Breast epithelium (tissue), 4 donors: ENCODE results near the gene CDK6. TPM values are rescaled to one million over a fixed set of nuclear protein-coding genes. Genes with fewer than 3 reads are reported as not detected.

Experiments used
- DNase-seq, 2 donors: peaks; one replicate each; pipeline ENCODE4 v3.0.0-alpha.2; 2019; ENCODE audit warnings: low spot score in 2 of 2
- H3K27ac ChIP-seq, 2 donors: fragments of 200-600 bp; sonication (generic) in 1 of 2; one replicate each; pipeline ENCODE4 v1.5.1; 2016 to 2019; ENCODE audit warnings: mild to moderate bottlenecking in 1 of 2
- H3K27me3 ChIP-seq, 2 donors: fragments of 200-600 bp; sonication (generic) in 1 of 2; one replicate each; pipeline versions ENCODE4 v1.5.1 to v1.6.0; 2017 to 2019; ENCODE audit warnings: control low read depth in 1 of 2, mild to moderate bottlenecking in 1 of 2
- H3K36me3 ChIP-seq: fragments of 200-600 bp; one replicate; pipeline ENCODE4 v1.5.1; 2019
- H3K4me1 ChIP-seq, 2 donors: fragments of 200-600 bp; sonication (generic); one replicate each; pipeline ENCODE4 v1.5.1; 2016 to 2019; ENCODE audit warnings: control low read depth in 1 of 2
- H3K4me3 ChIP-seq, 3 donors: fragments of 200-600 bp; sonication (generic); 1 replicate in 2 of 3; 2 replicates in 1 of 3; pipeline ENCODE4 v1.5.1; 2016 to 2019; ENCODE audit warnings: mild to moderate bottlenecking in 3 of 3, moderate library complexity in 2 of 3
- H3K9me3 ChIP-seq, 2 donors: fragments of 200-600 bp; sonication (generic) in 1 of 2; one replicate each; pipeline ENCODE4 v1.5.1; 2016 to 2019; ENCODE audit warnings: control low read depth in 1 of 2
- POLR2A ChIP-seq: fragments of 450-650 bp; IDR thresholded peaks from one replicate; pipeline ENCODE4 v1.6.1; 2016; ENCODE audit warnings: antibody characterized with exemption, mild to moderate bottlenecking, moderate library complexity
- POLR2AphosphoS5 ChIP-seq, 3 donors: sonication (generic); formaldehyde crosslinking; IDR thresholded peaks; one replicate each; pipeline ENCODE4 v1.6.1; 2017; ENCODE audit warnings: antibody characterized with exemption in 3 of 3
- intact Hi-C: fragments of 100-400 bp; cut with DNase I; formaldehyde crosslinking; loops from one replicate; pipeline ENCODE4 v1.15.1; 2023; ENCODE audit warnings: low total_unique reads
- total RNA-seq, 3 donors: library from RNA; depleted of rRNA; stranded (reverse); fragments of >200 nt; gene quantifications; one replicate each; pipeline ENCODE4 v1.1.0, GENCODE V29; 2016
- TF ChIP-seq, protein P1 (sequence below), 3 donors: fragments of 450-650 bp; IDR thresholded peaks; one replicate each; pipeline ENCODE4 v1.5.1; 2016 to 2017; ENCODE audit warnings: antibody characterized with exemption in 3 of 3, mild to moderate bottlenecking in 3 of 3, moderate library complexity in 3 of 3

CDK6 gene
- total RNA-seq, 3 donors from 2014 or later: 12.8 to 26.2 (median 23.6) TPM

DNA sequence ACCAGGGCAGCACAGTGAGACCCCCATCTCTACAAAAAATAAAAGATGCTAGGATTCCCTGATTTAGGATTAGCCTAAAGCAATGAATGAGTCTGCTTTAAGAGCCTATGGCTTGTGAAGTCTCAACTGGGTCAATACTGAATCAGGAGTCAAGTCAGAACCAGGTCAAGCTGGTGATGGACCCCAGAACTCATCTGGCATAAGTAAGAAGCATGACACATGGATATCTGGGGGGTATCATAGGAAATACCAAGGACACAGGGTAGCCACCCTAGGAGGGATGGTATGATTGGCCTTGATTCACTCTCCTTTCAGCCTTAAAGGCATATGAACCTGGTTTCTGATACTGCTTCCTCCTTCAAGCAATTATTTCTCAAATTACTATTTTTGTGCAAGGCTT is 167.8 kb downstream of the CDK6 start:
- no peaks in the 10 kb centered on the region for H3K27me3 ChIP-seq
- H3K4me3 ChIP-seq: no peak overlapping the region
- intact Hi-C loops: no loop called here
- H3K36me3 ChIP-seq: no peaks in the 10 kb centered on the region
- TF ChIP-seq, protein P1, sequence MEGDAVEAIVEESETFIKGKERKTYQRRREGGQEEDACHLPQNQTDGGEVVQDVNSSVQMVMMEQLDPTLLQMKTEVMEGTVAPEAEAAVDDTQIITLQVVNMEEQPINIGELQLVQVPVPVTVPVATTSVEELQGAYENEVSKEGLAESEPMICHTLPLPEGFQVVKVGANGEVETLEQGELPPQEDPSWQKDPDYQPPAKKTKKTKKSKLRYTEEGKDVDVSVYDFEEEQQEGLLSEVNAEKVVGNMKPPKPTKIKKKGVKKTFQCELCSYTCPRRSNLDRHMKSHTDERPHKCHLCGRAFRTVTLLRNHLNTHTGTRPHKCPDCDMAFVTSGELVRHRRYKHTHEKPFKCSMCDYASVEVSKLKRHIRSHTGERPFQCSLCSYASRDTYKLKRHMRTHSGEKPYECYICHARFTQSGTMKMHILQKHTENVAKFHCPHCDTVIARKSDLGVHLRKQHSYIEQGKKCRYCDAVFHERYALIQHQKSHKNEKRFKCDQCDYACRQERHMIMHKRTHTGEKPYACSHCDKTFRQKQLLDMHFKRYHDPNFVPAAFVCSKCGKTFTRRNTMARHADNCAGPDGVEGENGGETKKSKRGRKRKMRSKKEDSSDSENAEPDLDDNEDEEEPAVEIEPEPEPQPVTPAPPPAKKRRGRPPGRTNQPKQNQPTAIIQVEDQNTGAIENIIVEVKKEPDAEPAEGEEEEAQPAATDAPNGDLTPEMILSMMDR (IDR thresholded peaks at IDR 0.05): no peak
- no peak for TF ChIP-seq POLR2AphosphoS5 (IDR thresholded peaks at IDR 0.05)
- no peak for TF ChIP-seq POLR2A
- H3K4me1 ChIP-seq: no peaks in the 10 kb centered on the region
- no peaks in the 10 kb centered on the region for H3K9me3 ChIP-seq
- no peak overlapping the region for H3K27ac ChIP-seq
- DNase-seq: no peak

DNA sequence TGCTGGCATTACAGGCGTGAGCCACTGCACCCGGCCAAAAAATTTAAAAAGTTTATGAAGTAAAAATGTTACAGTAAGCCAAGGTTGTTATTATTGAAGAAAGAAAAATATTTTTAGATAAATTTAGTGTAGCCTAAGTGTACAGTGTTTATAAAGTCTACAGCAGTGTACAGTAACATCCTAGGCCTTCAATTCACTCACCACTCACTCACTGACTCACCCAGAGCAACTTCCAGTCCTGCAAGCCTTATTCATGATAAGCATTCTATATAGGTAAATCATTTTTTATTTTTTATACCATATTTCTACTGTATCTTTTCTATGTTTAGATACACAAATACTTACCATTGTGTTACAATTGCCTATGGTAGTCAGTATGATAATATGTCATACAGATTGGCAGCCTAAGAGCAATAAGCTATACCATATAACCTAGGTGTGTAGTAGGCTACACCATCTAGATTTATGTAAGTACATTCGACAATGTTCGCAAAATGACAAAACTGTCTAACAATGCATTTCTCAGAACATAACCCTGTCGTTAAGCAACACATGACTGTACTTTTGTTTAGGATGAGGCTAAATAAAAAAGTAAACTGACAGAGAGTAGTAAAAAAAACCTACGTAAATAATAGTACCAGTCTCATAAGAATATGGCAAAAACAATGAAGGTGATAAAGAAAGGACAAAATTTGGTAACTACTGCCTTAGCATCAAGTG is 168.4 kb downstream of the CDK6 start:
- Histone ChIP-seq H3K27me3 (no peaks in the 10 kb centered on the region), H3K27ac (no peak overlapping the region), H3K4me3 (no peak overlapping the region), H3K4me1 (no peaks in the 10 kb centered on the region), H3K36me3 (no peaks in the 10 kb centered on the region), H3K9me3 (no peaks in the 10 kb centered on the region)
- DNase-seq: no peak
- TF ChIP-seq, protein P1 (IDR thresholded peaks at IDR 0.05): no peak
- no peak for TF ChIP-seq POLR2A
- no peak for TF ChIP-seq POLR2AphosphoS5 (IDR thresholded peaks at IDR 0.05)
- intact Hi-C loops: no loop called here

DNA sequence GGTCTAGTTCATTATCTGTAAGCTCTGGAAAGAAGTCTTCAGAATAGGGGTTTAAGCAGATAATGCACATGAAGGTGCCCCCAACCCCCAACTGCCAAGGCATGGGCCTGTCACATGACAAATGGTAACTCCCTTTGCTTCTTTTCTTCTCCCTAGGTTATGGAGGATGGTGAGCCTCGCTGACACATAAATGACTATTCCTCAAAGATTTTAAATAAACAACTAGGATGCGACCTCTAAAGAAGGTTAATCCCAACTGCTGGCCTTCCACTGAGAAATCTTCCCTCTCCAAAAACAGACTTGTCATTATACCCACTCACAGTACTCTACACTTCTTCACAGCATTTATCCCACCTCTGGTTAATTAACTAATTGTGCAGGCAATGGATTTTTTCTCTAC is 170.4 kb downstream of the CDK6 start:
- H3K27ac ChIP-seq: no peak overlapping the region
- H3K9me3 ChIP-seq: no peaks in the 10 kb centered on the region
- DNase-seq: no peak
- intact Hi-C loops: no loop called here
- H3K4me1 ChIP-seq: no peaks in the 10 kb centered on the region
- H3K27me3 ChIP-seq: no peaks in the 10 kb centered on the region
- H3K4me3 ChIP-seq: no peak overlapping the region
- TF ChIP-seq, protein P1 (IDR thresholded peaks at IDR 0.05): no peak
- TF ChIP-seq POLR2AphosphoS5 (IDR thresholded peaks at IDR 0.05) (no peak), POLR2A (no peak)
- H3K36me3 ChIP-seq: no peaks in the 10 kb centered on the region

DNA sequence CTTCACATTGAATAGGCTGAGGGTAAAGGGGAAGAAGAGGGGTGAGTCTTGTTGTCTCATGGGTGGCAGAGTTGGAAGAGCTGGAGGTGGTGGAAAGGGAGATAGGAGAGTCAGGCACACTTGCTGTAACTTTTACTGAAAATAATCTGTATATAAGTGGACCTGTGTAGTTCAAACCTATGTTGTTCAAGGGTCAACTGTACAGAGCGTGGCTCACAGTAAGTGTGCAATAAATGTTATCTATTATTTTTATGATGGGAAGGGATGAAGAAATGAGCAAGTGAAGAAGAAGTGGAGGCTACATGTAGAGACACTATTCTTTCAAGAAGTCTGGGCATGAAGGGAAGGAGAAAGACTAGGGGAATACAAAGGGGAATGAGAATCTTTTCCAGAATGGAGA is 174.7 kb downstream of the CDK6 start:
- Histone ChIP-seq H3K4me1 (no peaks in the 10 kb centered on the region), H3K9me3 (no peaks in the 10 kb centered on the region), H3K27ac (no peak overlapping the region), H3K36me3 (no peaks in the 10 kb centered on the region), H3K4me3 (no peak overlapping the region), H3K27me3 (no peaks in the 10 kb centered on the region)
- intact Hi-C loops: no loop called here
- no peak for DNase-seq
- TF ChIP-seq POLR2A: no peak
- TF ChIP-seq, protein P1 (IDR thresholded peaks at IDR 0.05): no peak
- TF ChIP-seq POLR2AphosphoS5 (IDR thresholded peaks at IDR 0.05): no peak

DNA sequence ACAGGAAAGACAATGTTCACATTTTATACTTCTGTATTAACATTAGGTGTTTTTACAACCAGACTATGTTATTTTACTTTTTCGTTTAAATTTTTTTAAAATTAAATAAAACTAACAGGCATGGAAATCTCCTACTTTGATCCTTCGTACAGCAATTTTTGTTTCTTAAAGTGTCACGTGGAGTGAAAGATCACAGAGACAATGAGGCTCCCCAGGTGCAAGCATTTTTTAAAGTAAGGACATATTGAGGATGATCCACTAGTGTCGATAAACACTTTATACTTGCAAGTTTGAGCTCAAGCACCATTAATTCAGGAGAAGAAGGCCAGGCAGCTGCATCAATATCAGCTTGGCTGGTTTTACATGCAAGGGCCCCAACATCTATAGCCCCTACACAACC is 177.7 kb downstream of the CDK6 start:
- Histone ChIP-seq H3K4me1 (no peaks in the 10 kb centered on the region), H3K27me3 (no peaks in the 10 kb centered on the region), H3K27ac (no peak overlapping the region), H3K4me3 (no peak overlapping the region), H3K9me3 (no peaks in the 10 kb centered on the region), H3K36me3 (no peaks in the 10 kb centered on the region)
- no peak for TF ChIP-seq POLR2A
- TF ChIP-seq, protein P1 (IDR thresholded peaks at IDR 0.05): no peak
- TF ChIP-seq POLR2AphosphoS5 (IDR thresholded peaks at IDR 0.05): no peak
- intact Hi-C loops: loop anchor here (10.0 kb wide), 1 partner anchor 74 kb away; no protein-coding TSS in a partner anchor
- DNase-seq: no peak
